Activated T-helper 9 cell treated with anti-CD3 and anti-CD28 coated beads, Interleukin-2, amount 50 U/mL, for 16 hours (primary cell): ENCODE results near the gene CENPO.
"Not testable (repeated sequence)": the region's sequence is repeated elsewhere in the genome, so short reads cannot be mapped to it uniquely, and the experiment has no call there.

ENCODE experiments used
- DNase-seq: peaks from one replicate; pipeline ENCODE4 v3.0.0-alpha.2; 2020; ENCODE audit warnings: low read depth

CENPO gene

GRCh38 chr2:24788816-24789215 is 4.4 kb upstream of the CENPO start:
- no peak for DNase-seq

GRCh38 chr2:24791452-24791851 is 1.8 kb upstream of the CENPO start:
- no peak for DNase-seq

GRCh38 chr2:24792542-24792873 is 717 bp upstream of the CENPO start:
- no peak for DNase-seq

GRCh38 chr2:24793761-24794435 is 673 bp downstream of the CENPO start:
- DNase-seq: no peak

DNA sequence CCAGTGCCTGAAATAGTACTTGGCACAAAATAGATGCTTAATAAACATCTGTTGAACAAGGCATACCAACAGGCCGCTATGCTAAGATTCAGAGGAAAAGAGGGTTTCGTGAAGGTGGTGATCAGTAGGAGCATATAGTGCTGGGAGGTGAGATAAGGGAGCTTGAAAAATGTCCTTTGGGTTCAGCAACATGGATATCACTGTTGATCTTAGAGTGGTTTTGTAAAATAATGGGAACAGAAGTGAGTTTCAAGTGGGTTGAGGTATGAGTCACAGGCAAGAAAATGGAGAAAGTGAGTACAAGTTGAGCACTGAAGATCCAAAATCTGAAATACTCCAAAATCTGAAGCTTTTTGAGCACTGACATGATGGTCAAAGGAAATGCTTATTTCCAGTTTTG is 4.4 kb downstream of the CENPO start:
- no peak for DNase-seq

DNA sequence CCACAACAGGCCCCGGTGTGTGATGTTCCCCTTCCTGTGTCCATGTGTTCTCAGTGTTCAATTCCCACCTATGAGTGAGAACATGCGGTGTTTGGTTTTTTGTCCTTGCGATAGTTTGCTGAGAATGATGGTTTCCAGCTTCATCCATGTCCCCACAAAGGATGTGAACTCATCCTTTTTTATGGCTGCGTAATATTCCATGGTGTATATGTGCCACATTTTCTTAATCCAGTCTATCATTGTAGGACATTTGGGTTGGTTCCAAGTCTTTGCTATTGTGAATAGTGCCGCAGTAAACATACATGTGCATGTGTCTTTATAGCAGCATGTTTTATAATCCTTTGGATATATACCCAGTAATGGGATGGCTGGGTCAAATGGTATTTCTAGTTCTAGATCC is 7.3 kb downstream of the CENPO start:
- not testable (repeated sequence) for DNase-seq

DNA sequence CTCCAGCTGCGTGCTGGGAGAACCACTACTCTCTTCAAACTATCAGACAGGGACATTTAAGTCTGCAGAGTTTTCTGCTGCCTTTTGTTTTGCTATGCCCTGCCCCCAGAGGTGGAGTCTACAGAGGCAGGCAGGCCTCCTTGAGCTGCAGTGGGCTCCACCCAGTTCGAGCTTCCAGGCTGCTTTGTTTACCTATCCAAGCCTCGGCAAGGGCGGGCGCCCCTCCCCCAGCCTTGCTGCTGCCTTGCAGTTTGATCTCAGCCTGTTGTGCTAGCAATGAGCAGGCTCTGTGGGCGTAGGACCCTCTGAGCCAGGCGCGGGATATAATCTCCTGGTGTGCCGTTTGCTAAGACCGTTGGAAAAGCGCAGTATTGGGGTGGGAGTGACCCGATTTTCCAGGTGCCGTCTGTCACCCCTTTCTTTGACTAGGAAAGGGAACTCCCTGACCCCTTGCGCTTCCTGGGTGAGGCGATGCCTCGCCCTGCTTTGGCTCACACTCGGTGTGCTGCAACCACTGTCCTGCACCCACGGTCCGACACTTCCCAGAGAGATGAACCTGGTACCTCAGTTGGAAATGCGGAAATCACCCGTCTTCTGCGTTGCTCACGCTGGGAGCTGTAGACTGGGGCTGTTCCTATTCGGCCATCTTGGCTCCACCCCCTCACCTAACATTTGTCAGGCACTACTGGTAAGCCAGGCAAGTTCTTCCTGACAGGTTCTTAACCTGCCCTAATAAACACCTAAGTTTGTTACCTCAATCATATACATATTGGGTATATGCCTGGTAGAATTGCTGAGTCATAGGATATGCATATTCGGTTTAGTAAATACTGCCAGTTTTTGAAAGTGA is 12.8 kb downstream of the CENPO start:
- not testable (repeated sequence) for DNase-seq

GRCh38 chr2:24806661-24807036 is 13.4 kb downstream of the CENPO start:
- no peak for DNase-seq

GRCh38 chr2:24809316-24810007 is 16.2 kb downstream of the CENPO start:
- DNase-seq: no peak

GRCh38 chr2:24813691-24814137 is 20.5 kb downstream of the CENPO start:
- DNase-seq: no peak

GRCh38 chr2:24814516-24814915 is 21.3 kb downstream of the CENPO start:
- no peak for DNase-seq

DNA sequence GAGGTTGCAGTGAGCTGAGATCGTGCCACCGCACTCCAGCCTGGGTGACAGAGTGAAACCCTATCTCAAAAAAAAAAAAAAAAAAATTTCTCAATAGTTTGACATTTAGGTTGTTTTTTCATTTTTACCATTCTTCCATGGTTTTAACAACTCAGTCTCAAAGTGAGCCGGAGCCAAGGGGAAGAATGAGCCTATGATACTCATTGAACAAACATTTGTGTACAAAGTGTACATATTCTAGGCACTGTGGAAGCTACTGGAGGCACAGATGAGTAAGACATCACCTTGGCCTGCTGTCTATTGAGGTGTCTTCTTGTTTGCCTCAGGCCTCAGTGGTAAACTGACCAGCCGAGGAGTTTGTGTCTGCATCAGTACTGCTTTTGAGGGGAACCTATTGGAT is 21.9 kb downstream of the CENPO start:
- no peak for DNase-seq

DNA sequence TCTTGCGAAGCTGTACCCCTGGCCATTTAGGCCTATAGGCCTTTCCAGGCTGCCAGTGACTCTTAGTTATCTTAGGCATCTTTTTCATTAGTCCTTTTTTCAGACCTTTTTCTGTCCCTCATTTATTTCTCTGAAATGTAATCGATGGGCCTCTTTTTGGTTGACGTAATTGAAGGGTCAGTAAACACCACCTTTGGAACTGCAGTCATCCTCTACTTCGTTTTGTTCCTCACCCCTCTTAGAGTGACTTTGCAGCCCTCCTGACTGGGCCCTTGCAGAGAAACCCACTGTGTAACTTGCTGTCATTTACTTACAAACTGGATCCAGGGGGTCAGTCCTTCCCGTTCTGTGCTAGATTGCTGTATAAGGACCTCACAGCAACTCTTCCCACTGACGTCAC is 23.2 kb downstream of the CENPO start:
- DNase-seq: no peak

GRCh38 chr2:24816884-24817283 is 23.7 kb downstream of the CENPO start:
- no peak for DNase-seq

GRCh38 chr2:24818721-24819167 is 25.5 kb downstream of the CENPO start:
- DNase-seq: no peak

DNA sequence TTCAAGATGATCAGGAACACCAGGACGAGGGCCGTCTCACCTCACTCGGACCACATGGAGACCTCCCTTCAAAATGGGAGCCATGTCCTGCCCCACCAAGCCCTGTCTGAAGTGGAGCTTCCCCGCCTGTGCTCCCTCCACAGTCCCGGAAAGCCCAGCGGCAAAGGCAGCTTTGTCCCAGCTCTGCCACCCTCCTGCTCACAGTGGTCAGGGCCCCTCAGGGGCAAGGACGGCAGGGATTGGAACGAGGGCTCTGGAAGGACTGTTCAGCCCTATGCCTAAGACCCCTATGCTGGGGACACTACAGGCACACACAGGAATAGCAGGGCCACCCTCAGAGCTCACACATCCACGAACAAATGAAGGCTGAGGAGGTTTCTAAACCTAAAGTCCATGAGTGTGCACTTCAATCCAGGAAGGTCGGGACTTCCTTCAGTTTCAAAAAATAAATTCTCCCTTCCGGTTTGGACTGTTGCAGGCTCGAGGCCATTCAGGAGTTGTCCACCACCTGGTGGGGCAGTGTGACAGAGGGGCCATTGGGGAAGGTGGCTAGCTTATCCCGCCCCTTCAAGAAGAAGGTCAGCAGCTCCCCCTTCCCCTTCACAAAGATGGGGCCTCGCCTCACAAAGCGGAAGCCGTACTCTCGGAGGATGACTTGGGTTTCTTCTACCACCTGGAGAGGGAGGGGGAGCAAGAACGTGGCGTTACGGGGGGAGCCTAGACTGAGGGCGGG is 26.4 kb downstream of the CENPO start:
- DNase-seq: no peak

DNA sequence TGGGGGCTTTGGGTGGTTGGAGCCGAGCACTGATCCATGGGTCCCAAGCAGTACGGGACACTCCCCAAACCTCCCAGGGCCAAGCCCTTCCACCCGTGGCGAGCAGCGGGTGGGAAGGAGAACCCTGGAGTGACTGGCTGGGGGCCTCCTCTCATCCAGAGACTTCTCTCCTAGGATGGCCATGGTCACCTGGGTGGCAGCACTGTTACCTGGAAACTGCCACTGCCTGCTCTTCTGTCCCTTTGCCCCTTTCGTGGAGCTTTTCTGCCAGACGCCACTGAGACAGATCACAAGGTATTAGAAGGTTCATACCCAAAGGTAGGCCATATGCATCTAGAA is 26.9 kb downstream of the CENPO start:
- no peak for DNase-seq

- DNase-seq: no peak
These were observed 27.6 kb downstream of the CENPO start for GRCh38 chr2:24820598-24821432.

GRCh38 chr2:24821433-24821891 is 28.2 kb downstream of the CENPO start:
- DNase-seq: no peak

GRCh38 chr2:24822049-24822706 is 29.0 kb downstream of the CENPO start:
- no peak for DNase-seq

- DNase-seq: no peak
These were observed 30.9 kb downstream of the CENPO start for GRCh38 chr2:24824071-24824588.
